ENCODE data around the gene ATG4B.

ATG4B gene

GRCh38 chr2:241593271-241593670 lies 44.2 kb upstream of the ATG4B start:
- H3K9ac ChIP-seq (ENCODE audit: low read depth, low read length): no peak overlapping the region
- H3K27me3 ChIP-seq (ENCODE audit: insufficient read depth, low read length, poor library complexity): no peaks in the 10 kb centered on the region
- peaks cover 7% of the 10 kb centered on the region for H3K9me3 ChIP-seq (ENCODE audit: insufficient read depth, low read length, severe bottlenecking)
- H3K27ac ChIP-seq (ENCODE audit: low read length): no peak overlapping the region
- no peak for DNase-seq
- H3K4me1 ChIP-seq (ENCODE audit: insufficient read depth, low read length): no peaks in the 10 kb centered on the region
- H3K4me2 ChIP-seq (ENCODE audit: insufficient read depth, low read length): no peak overlapping the region
- no peak overlapping the region for H3K4me3 ChIP-seq (ENCODE audit: low read depth in 1 of 2, low read length in 2 of 2)
- no peak for ATAC-seq (ENCODE audit: insufficient read depth, low read depth)
- peaks cover 81% of the 10 kb centered on the region for H3K36me3 ChIP-seq (ENCODE audit: insufficient read depth, low read length)
- no peak overlapping the region for H2AFZ ChIP-seq (ENCODE audit: low read depth, low read length)
- no peaks in the 10 kb centered on the region for H3K79me2 ChIP-seq (ENCODE audit: insufficient read depth, low read length)
- TF ChIP-seq CTCF (IDR thresholded peaks at IDR 0.05; ENCODE audit: borderline replicate concordance, extremely low read depth, low read length, poor library complexity, severe bottlenecking): no peak
- TF ChIP-seq EZH2 (IDR thresholded peaks at IDR 0.05; ENCODE audit: borderline replicate concordance, low read depth, low read length, severe bottlenecking): no peak
- 0 out of 2 replicates have a peak, but pooled peaks cover 5% of the 10 kb centered on the region for H4K20me1 ChIP-seq (ENCODE audit: insufficient read depth, low read length)

- Histone ChIP-seq H3K79me2 (ENCODE audit: insufficient read depth, low read length) (no peaks in the 10 kb centered on the region), H3K27me3 (ENCODE audit: insufficient read depth, low read length, poor library complexity) (no peaks in the 10 kb centered on the region), H4K20me1 (ENCODE audit: insufficient read depth, low read length) (0 out of 2 replicates have a peak, but pooled peaks cover 5% of the 10 kb centered on the region), H3K4me2 (ENCODE audit: insufficient read depth, low read length) (no peak overlapping the region), H3K9me3 (ENCODE audit: insufficient read depth, low read length, severe bottlenecking) (peaks cover 1% of the 10 kb centered on the region), H3K27ac (ENCODE audit: low read length) (no peak overlapping the region), H3K36me3 (ENCODE audit: insufficient read depth, low read length) (peaks cover 77% of the 10 kb centered on the region), H3K4me3 (ENCODE audit: low read depth in 1 of 2, low read length in 2 of 2) (no peak overlapping the region), H3K9ac (ENCODE audit: low read depth, low read length) (no peak overlapping the region), H2AFZ (ENCODE audit: low read depth, low read length) (no peak overlapping the region), H3K4me1 (ENCODE audit: insufficient read depth, low read length) (no peaks in the 10 kb centered on the region)
- DNase-seq: peak; percentile 30
- ATAC-seq (ENCODE audit: insufficient read depth, low read depth): 0 out of 3 replicates have a peak, but pooled peaks have one; percentile 57
- TF ChIP-seq CTCF (IDR thresholded peaks at IDR 0.05; ENCODE audit: borderline replicate concordance, extremely low read depth, low read length, poor library complexity, severe bottlenecking): peak; percentile 57
- no peak for TF ChIP-seq EZH2 (IDR thresholded peaks at IDR 0.05; ENCODE audit: borderline replicate concordance, low read depth, low read length, severe bottlenecking)
Measured at GRCh38 chr2:241595600-241596140, 41.8 kb upstream of the ATG4B start.

GRCh38 chr2:241597561-241597960 lies 39.9 kb upstream of the ATG4B start:
- no peaks in the 10 kb centered on the region for H3K79me2 ChIP-seq (ENCODE audit: insufficient read depth, low read length)
- DNase-seq: no peak
- ATAC-seq (ENCODE audit: insufficient read depth, low read depth): no peak
- no peak overlapping the region for H3K4me3 ChIP-seq (ENCODE audit: low read depth in 1 of 2, low read length in 2 of 2)
- H3K27ac ChIP-seq (ENCODE audit: low read length): no peak overlapping the region
- H3K27me3 ChIP-seq (ENCODE audit: insufficient read depth, low read length, poor library complexity): no peaks in the 10 kb centered on the region
- TF ChIP-seq EZH2 (IDR thresholded peaks at IDR 0.05; ENCODE audit: borderline replicate concordance, low read depth, low read length, severe bottlenecking) (no peak), CTCF (IDR thresholded peaks at IDR 0.05; ENCODE audit: borderline replicate concordance, extremely low read depth, low read length, poor library complexity, severe bottlenecking) (no peak)
- no peaks in the 10 kb centered on the region for H3K4me1 ChIP-seq (ENCODE audit: insufficient read depth, low read length)
- peaks cover 72% of the 10 kb centered on the region for H3K36me3 ChIP-seq (ENCODE audit: insufficient read depth, low read length)
- no peaks in the 10 kb centered on the region for H3K9me3 ChIP-seq (ENCODE audit: insufficient read depth, low read length, severe bottlenecking)
- no peak overlapping the region for H2AFZ ChIP-seq (ENCODE audit: low read depth, low read length)
- no peak overlapping the region for H3K4me2 ChIP-seq (ENCODE audit: insufficient read depth, low read length)
- H4K20me1 ChIP-seq (ENCODE audit: insufficient read depth, low read length): 0 out of 2 replicates have a peak, but pooled peaks cover 5% of the 10 kb centered on the region
- no peak overlapping the region for H3K9ac ChIP-seq (ENCODE audit: low read depth, low read length)
